GM12874 (cell line): Measurements from ENCODE around the gene ECHDC3.

Experiments
- TF ChIP-seq, protein P1 (sequence below): IDR thresholded peaks from 2 replicates; pipeline ENCODE4 v1.5.1; 2011; ENCODE audit warnings: low read depth, mild to moderate bottlenecking, control low read depth, low read length, moderate library complexity; ENCODE audit not compliant: insufficient read depth

Gene ECHDC3

DNA sequence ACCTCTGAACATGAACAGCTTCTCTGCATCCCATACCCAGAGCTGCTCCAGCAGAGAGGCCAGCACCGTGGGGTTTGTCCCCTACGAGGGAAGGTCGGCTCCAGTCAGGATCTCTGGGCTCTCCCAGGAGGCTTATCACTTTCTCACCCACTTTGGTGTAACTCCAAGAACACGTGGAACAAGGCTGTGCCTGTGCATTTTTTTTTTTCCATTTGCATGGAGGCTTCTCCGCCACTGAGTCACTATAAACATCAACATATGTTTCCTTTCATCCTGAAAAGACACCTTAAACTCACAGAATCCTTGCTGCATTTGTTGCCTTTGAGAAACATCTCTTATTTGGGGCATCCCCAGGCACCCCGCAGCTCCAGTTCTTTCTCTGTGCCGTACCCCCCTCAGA, 29.4 kb upstream of the ECHDC3 start:
- TF ChIP-seq, protein P1, sequence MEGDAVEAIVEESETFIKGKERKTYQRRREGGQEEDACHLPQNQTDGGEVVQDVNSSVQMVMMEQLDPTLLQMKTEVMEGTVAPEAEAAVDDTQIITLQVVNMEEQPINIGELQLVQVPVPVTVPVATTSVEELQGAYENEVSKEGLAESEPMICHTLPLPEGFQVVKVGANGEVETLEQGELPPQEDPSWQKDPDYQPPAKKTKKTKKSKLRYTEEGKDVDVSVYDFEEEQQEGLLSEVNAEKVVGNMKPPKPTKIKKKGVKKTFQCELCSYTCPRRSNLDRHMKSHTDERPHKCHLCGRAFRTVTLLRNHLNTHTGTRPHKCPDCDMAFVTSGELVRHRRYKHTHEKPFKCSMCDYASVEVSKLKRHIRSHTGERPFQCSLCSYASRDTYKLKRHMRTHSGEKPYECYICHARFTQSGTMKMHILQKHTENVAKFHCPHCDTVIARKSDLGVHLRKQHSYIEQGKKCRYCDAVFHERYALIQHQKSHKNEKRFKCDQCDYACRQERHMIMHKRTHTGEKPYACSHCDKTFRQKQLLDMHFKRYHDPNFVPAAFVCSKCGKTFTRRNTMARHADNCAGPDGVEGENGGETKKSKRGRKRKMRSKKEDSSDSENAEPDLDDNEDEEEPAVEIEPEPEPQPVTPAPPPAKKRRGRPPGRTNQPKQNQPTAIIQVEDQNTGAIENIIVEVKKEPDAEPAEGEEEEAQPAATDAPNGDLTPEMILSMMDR: no peak

DNA sequence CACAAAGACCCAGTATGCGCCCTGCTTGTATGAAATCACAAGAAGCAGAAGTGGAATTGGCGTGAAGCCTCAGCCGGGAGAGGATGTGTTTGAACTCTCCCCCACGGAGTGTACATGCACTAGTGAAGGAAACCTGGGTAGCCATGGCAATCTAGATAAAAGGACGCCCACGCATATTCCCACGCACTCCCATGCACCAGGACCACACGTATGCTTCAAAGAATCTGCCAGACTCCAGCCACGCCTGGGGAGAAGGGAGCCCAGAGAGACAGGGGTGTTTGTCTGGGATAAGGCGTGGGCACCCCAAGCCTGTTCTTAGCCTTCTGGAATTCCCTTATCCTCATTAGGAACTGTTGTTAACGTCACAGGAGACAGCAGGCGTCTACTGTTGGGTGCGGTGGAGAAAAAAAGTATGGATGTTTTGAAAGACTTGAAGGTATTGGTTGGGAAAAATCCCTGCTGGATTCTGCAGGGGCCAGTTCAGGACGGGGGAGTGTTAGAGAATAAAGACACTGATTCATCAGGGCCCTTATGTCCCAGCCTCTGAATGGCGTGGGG, 28.9 kb upstream of the ECHDC3 start:
- TF ChIP-seq, protein P1: no peak

DNA sequence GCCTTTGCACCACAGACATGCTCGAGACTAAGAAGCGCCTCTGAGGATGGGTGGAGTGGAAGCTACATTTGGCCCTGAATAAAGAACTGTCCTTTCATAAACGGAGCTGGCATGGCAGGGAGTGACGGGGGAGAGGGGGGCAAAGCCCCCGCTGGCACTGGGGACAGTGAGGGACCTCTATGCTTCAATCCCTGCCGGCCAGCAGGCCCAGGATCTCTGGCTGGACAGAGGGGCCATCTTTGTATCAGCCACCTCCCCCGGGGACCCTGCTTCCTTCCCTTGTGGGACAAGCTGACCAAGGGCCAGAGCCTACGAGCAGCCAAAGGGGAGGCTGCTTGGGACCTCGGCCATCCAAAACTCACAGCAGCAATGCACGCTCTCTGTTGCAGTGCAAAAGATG, 28.2 kb upstream of the ECHDC3 start:
- TF ChIP-seq, protein P1: no peak

DNA sequence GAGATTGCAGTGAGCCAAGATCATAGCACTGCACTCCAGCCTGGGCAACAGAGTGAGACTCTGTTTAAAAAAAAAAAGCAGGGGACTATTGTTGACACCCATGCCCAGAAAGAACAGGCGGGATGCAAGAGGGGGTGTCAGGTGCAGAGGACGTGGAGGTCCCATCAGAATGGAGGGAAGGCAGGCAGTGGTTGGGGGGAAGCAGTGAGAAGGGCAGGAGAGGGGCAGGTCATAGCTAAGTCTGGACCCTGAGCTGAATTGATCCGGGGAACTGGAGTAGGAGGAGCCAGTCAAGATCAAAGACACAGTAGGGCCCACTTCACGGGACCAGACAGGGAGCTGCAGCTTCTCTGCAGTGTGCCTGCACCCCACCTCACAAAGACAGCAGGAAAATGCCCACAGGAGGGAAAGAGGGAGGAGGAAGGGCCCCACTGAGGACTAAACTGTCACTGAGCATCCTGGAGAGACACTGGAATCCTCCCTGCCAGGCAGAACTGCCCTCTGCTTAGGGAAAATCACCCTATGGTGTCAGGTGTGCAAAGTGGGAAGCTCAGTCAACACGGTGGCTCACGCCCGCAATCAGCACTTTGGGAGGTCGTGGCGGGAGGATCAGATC, 27.3 kb upstream of the ECHDC3 start:
- TF ChIP-seq, protein P1: no peak

DNA sequence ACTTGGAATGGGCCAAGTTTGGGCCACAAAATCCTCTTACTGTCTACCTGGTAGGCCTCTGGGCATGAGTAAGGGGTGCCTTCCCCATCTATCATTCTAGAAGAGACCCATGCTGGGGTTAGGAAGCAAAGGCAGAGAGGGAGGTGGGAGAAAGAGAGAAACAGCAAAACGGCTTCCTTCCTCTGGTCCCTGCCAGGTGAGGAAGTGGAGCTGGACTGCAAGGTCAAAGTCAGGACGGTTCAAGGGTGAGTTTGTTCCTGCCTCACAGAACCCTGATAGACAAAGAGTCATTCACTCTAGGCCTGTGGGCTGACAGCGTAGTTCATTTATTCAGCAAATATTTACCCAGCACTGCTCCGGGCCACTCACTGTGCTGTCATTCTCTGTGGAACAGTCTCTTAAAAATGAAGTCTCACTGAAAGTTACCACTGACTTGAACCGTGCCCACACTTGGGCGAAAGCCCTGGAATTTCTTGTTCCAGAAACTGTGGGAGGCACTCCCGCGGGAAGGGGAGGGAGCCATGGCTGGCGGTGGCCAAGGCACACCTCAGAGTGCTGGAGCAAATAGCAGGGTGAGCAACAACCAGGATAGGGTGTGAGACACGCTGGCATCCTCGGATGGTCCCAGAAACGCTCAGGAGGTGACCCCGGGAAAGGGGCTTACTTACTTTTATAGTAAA, 26.2 kb upstream of the ECHDC3 start:
- TF ChIP-seq, protein P1: no peak

DNA sequence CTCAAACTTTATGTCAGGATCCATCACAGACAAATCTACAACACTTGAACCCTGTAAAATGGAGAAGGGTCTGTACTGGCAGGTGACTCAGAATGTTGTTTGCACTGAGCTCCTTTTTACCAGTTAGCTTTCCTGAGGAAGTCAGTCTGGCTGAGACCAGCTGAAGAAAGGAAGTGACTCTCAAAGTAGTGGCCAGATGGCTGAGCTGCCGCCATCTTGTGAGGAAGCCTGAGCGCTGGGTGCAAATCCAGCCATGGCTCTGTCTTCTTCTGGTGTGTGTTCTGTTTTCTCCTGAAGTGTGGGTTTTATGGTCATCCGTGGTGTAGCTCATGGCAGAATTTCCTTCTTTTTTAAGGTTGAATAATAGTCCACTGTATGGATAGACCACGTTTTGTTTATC, 25.5 kb upstream of the ECHDC3 start:
- TF ChIP-seq, protein P1: no peak

DNA sequence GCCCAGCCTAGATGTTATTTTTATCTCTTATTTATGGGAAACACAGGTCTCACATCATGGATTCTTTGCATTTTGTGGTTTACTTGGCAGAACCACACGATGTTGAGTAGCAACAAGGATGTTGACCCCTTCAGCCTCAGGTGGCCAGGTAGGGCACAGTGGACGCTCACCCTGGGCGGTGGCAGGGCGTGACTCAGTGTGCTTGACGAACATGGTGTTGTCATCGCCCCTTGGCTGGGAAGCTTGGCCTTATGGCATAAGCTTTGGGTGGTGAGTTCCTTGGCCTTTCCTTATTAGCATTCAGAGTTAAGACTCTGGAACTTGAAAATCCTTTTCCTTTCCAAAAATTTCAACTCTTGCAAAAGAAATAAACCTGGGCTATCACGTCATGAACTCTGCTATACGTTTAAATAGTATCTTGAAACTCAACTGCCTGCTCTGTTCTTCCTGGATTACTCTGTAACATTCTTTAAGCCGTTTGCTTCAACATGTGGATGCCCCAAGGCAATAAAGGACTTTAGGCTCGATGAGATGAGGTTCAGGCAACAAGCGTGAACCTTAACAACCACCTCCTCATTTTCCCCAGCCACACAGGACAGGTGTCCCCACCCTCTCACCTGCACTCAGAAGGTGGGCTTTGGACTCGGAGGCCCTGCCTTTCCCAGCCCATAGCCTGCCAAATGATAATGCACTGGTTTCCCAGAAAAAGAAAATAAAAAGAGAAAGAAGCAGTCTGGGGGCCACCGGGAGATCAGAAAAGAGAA, 22.5 kb upstream of the ECHDC3 start:
- TF ChIP-seq, protein P1: no peak
